ENCODE measurements around the gene PRKCQ. TPM values are rescaled to one million over a fixed set of nuclear protein-coding genes. Genes with fewer than 3 reads are reported as not detected.

Gene PRKCQ
- total RNA-seq, 1 donor from 2014 or later: 0.64 TPM

GRCh38 chr10:6520138-6520537, 59.9 kb downstream of the PRKCQ start:
- no peak for ATAC-seq

- no peak for ATAC-seq
Measured at GRCh38 chr10:6518791-6519429, 61.2 kb downstream of the PRKCQ start.

DNA sequence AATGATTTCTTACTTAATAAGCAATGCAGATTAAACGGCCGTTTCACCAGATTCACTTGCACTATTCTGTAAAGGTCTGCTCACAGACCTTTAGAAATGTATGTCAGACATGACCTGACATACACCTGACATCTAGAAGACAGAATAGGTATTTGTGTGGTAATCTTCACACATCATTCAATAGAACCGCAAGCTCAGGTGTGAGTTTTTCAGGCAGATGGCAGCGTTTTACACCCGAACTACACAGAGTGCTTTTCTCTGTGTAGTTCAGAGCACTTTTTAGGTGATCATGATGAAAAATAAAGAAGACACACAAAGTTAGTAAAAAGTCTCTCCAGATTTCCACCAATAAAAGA, 63.2 kb downstream of the PRKCQ start:
- no peak for ATAC-seq

GRCh38 chr10:6516281-6516928, 63.7 kb downstream of the PRKCQ start:
- ATAC-seq: no peak

GRCh38 chr10:6514844-6515780, 65.0 kb downstream of the PRKCQ start:
- ATAC-seq: no peak

- ATAC-seq: no peak
Measured at GRCh38 chr10:6514180-6514579, 65.9 kb downstream of the PRKCQ start.

DNA sequence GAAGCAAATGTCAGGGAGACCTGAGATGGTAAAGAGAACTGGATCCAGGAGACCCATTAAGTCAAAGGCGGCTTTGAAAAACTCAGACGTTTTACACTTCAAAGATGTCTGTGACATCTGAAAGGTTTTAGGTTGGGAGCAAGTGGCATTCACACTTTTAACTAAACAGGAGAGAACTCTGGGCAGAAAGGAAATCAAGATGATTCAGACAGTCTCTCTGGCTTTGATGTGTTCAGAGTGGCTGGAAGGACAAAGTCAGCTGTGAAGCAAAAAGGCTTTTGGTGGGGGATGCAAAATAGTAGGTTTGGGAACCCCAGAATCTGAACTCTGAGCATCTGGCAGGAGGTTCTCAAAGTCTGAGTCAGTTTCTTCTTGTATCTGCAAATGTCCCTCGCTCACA, 66.6 kb downstream of the PRKCQ start:
- ATAC-seq: no peak

DNA sequence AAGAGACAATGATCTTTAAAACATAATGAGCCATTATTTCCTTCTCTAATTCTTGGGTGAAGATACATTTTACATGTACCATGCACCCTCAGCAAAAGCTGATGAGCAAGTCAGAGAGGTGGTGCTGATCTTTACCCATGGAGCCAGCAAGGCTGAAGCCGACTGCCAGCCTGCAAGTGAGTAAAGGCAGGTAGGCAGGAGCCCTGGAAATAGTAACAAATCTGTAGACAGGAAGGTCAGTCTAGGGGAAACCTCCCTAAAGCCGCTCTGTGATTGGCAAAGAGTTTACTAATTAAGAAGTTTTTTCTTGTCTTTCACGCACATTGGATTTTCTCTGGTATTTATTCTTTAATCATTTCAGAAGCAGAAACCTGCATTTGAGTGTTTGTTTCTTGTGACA, 67.9 kb downstream of the PRKCQ start:
- ATAC-seq: no peak

DNA sequence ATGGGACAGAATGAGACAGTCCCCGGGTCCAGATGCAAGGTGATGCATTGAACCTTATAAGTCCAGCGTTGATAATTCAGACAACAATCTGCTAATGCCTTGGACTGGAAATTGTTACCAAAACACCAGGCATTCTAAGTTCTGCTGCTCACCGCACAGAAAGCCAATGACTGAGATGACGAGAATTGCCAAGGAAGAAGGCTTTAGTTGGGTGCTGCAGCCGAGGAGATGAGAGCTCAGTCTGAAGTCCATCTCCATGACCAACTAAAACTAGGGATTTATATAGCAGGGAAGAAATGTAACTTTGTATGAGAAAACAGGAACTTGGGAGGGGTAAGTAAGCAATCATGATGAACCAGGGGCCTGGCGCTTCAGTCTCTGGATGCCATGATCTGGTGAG, 68.7 kb downstream of the PRKCQ start:
- no peak for ATAC-seq

DNA sequence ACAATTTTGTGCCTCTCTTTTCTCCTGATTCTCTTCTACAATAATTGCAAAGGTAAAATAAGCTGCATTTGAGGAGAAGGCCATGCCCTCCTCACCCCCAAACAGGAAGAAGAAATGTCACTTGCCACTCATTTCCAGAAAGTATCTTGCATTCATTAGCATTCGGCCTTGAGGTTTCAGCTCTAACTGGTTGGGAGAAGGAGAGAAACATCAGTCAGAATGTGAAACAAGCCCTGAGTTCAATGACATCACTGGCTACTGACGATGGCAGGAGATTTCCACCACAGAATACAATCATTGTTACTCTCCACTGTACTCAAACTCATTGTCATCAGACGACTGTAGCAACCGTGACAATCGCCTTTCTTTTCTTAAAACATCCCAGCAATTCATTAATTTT, 72.8 kb downstream of the PRKCQ start:
- no peak for ATAC-seq

- ATAC-seq: no peak
Measured at GRCh38 chr10:6505300-6505699, 74.8 kb downstream of the PRKCQ start.

GRCh38 chr10:6504296-6504695, 75.8 kb downstream of the PRKCQ start:
- no peak for ATAC-seq

DNA sequence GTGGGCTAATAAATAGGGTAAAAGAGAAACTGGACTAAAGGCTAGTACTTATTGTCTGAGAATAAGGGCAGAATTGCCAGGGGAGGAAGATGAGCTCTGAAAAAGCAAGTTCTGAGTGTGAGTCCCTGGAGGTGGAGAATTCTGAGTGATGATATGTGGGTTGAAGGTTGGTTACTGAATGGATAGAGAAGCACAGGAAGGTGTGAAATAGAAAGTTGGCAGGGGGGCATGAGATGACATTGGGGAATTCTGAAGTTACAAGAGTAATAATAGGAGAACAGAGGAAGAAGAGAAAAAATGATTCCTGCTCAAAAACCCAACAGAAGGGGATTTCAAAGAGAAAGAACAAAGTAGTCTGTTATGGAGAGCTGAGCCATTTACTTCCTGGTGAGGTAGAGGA, 76.9 kb downstream of the PRKCQ start:
- no peak for ATAC-seq

DNA sequence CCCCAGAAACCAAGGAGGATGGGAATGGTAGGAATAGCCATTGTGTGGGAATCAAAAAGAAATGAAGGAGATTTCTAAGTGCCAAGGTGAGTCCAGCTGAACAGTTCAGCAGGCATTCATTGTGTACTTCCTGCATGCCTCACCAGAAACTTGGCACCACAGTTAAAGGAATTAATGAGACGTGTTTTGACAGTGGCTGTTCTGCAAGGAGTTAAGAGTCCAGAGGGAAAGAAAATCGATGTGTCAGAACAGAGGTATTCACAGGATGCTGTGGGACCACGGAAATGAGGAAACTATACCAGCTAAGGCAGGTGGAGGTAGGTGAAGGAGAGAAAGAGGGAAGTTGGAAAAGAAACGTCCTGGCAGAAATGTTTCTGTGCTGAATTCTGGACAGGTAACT, 78.1 kb downstream of the PRKCQ start:
- peak; percentile 98 for ATAC-seq

GRCh38 chr10:6499974-6500373, 80.1 kb downstream of the PRKCQ start:
- no peak for ATAC-seq

DNA sequence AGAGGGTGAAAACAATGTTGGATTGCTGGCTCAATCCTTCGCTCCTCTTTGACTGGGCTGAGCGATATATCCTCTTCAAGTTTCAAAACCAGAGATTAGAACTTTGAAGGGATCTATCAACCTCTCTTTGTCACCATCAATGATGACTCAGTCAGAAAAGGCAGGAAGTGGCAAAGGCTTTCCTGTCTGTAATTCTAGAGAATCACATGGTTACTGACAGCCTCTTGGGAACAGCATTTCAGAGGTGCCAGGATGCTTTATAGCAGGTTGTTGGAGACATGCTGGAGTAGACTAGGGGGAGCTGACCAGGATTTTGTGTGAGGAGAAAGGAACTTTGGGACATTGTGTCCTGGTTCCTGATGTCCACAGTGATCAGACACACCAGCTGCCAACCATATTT, 81.3 kb downstream of the PRKCQ start:
- ATAC-seq: no peak

GRCh38 chr10:6497620-6498019, 82.5 kb downstream of the PRKCQ start:
- no peak for ATAC-seq

- no peak for ATAC-seq
Measured at GRCh38 chr10:6494936-6495592, 85.0 kb downstream of the PRKCQ start.

- ATAC-seq: no peak
Measured at GRCh38 chr10:6494442-6494819, 85.6 kb downstream of the PRKCQ start.

DNA sequence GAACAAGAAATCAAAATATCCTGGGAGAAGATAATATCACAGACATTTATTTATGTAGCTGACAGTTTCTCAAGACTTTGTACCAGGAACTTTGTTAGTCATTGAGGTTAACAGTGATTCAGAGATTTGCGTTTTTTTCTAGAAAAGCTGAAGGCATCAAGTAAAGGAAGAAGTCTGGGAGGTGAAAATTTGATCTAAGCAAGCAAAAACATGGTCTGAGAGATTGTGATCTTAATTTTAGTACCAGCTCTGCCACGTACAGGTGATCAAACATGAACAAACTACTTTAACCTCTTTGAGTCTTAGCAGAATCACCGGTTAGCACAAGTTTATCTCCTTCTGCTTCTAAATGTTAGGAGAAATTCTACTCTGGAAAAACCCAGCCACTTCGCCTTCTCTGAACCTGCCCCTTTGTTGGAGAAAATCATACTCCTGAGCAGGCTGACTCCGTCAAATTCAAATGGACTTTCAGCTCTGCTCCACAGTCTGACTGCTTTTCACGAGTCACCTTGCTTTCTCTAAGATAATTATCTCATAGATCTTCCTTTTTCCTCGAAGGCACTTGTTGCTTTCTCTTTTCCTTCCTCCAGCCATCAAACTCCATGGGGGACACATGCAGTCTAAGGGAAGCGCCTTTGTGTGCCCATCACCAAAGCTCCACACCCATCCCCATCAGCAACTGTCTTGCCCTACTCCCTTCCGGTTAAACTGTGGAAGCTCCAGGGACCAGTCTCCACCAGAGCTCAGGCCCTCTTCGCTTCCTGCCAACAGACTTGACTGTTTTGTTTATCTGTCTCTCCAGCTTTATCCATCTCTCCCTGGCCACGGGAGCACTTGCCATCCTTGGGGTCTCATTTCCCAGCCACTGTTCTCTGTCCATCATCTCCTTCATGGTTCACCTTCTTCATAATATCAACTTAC, 86.3 kb downstream of the PRKCQ start:
- ATAC-seq: no peak

DNA sequence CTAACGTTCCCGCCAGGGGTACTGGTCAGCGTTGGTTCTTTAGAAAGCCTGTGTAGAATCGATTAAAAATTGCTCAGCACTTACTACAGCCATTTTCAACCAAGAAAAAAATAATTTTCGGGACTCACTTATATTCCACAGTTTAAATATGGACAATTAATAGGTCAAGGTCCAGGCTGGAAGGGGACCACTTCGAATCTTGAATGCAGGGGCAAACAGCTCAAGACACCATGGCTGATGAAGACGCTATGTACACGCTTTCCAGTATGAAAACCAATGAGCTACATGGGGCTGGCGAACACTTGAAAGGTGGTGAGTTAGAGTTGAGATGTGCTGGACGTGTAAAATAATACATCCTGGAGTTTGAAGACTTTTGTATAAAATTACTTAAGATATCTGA, 87.2 kb downstream of the PRKCQ start:
- no peak for ATAC-seq
